DND-41 (cell line): Measurements from ENCODE around the gene PCSK2.

Experiments used
- ATAC-seq: fragments of 200-7000 bp; cut with Tn5 transposase; 3 replicates; pipeline ENCODE4 v1.9.1; 2021; ENCODE audit warnings: low read depth; ENCODE audit not compliant: insufficient read depth
- DNase-seq: peaks from one replicate; pipeline ENCODE4 v3.0.0-alpha.2; 2020
- H2AFZ ChIP-seq: 2 replicates; pipeline ENCODE4 v1.6.0; 2012; ENCODE audit warnings: low read depth, low read length
- H3K27ac ChIP-seq: 2 replicates; pipeline ENCODE4 v1.5.1; 2012; ENCODE audit warnings: low read length, inconsistent platforms
- H3K27me3 ChIP-seq: fragments of 200-600 bp; sonication (generic); 2 replicates; pipeline ENCODE4 v1.6.0; 2012; ENCODE audit warnings: low read length, mild to moderate bottlenecking, inconsistent platforms; ENCODE audit not compliant: insufficient read depth, poor library complexity
- H3K36me3 ChIP-seq: 2 replicates; pipeline ENCODE4 v1.5.1; 2012; ENCODE audit warnings: low read length, inconsistent platforms; ENCODE audit not compliant: insufficient read depth
- H3K4me1 ChIP-seq: 2 replicates; pipeline ENCODE4 v1.5.1; 2012; ENCODE audit warnings: mild to moderate bottlenecking, low read length; ENCODE audit not compliant: insufficient read depth
- H3K4me2 ChIP-seq: 2 replicates; pipeline ENCODE4 v1.6.0; 2012; ENCODE audit warnings: mild to moderate bottlenecking, moderate library complexity, low read length, inconsistent platforms; ENCODE audit not compliant: insufficient read depth
- H3K4me3 ChIP-seq, 2 experiments: fragments of 200-600 bp in 1 of 2; shearing (Covaris generic) in 1 of 2; 2 replicates each; pipeline ENCODE4 v1.5.1; 2012 to 2016; ENCODE audit warnings: inconsistent platforms in 2 of 2, low read length in 2 of 2, mild to moderate bottlenecking in 2 of 2, low read depth in 1 of 2, moderate library complexity in 1 of 2
- H3K79me2 ChIP-seq: 2 replicates; pipeline ENCODE4 v1.6.0; 2012; ENCODE audit warnings: low read length, inconsistent platforms; ENCODE audit not compliant: insufficient read depth
- H3K9ac ChIP-seq: 2 replicates; pipeline ENCODE4 v1.6.0; 2012; ENCODE audit warnings: low read depth, mild to moderate bottlenecking, inconsistent platforms, low read length, moderate library complexity
- H3K9me3 ChIP-seq: 2 replicates; pipeline ENCODE4 v1.5.1; 2012; ENCODE audit warnings: low read length, moderate library complexity, mild to moderate bottlenecking, inconsistent platforms; ENCODE audit not compliant: insufficient read depth, severe bottlenecking
- H4K20me1 ChIP-seq: 2 replicates; pipeline ENCODE4 v1.6.0; 2012; ENCODE audit warnings: low read length; ENCODE audit not compliant: insufficient read depth
- EZH2 ChIP-seq: IDR thresholded peaks from 3 replicates; pipeline ENCODE4 v1.6.1; 2012; ENCODE audit warnings: borderline replicate concordance, low read depth, mild to moderate bottlenecking, moderate library complexity, low read length, inconsistent platforms; ENCODE audit not compliant: severe bottlenecking
- TF ChIP-seq, protein P1 (sequence below): IDR thresholded peaks from 2 replicates; pipeline ENCODE4 v1.5.1; 2012; ENCODE audit warnings: borderline replicate concordance, low read length, moderate library complexity, mild to moderate bottlenecking; ENCODE audit not compliant: poor library complexity, severe bottlenecking; ENCODE audit errors: extremely low read depth

PCSK2 gene

DNA sequence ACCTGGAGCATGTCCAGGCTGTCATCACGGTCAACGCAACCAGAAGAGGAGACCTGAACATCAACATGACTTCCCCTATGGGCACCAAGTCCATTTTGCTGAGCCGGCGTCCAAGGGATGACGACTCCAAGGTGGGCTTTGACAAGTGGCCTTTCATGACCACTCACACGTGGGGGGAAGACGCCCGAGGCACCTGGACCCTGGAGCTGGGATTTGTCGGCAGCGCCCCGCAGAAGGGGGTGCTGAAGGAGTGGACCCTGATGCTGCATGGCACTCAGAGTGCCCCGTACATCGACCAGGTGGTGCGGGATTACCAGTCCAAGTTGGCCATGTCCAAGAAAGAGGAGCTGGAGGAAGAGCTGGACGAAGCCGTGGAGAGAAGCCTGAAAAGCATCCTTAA is 254.8 kb downstream of the PCSK2 start:
- no peaks in the 10 kb centered on the region for H3K79me2 ChIP-seq
- no peaks in the 10 kb centered on the region for H3K9me3 ChIP-seq
- no peak overlapping the region for H3K9ac ChIP-seq
- no peak overlapping the region for H3K4me2 ChIP-seq
- DNase-seq: no peak
- no peak overlapping the region for H3K4me3 ChIP-seq
- no peaks in the 10 kb centered on the region for H4K20me1 ChIP-seq
- no peak for TF ChIP-seq EZH2
- TF ChIP-seq, protein P1, sequence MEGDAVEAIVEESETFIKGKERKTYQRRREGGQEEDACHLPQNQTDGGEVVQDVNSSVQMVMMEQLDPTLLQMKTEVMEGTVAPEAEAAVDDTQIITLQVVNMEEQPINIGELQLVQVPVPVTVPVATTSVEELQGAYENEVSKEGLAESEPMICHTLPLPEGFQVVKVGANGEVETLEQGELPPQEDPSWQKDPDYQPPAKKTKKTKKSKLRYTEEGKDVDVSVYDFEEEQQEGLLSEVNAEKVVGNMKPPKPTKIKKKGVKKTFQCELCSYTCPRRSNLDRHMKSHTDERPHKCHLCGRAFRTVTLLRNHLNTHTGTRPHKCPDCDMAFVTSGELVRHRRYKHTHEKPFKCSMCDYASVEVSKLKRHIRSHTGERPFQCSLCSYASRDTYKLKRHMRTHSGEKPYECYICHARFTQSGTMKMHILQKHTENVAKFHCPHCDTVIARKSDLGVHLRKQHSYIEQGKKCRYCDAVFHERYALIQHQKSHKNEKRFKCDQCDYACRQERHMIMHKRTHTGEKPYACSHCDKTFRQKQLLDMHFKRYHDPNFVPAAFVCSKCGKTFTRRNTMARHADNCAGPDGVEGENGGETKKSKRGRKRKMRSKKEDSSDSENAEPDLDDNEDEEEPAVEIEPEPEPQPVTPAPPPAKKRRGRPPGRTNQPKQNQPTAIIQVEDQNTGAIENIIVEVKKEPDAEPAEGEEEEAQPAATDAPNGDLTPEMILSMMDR: no peak
- no peak overlapping the region for H2AFZ ChIP-seq
- H3K27ac ChIP-seq: no peak overlapping the region
- no peaks in the 10 kb centered on the region for H3K4me1 ChIP-seq
- ATAC-seq: no peak
- H3K27me3 ChIP-seq: peaks cover 3% of the 10 kb centered on the region
- no peaks in the 10 kb centered on the region for H3K36me3 ChIP-seq

DNA sequence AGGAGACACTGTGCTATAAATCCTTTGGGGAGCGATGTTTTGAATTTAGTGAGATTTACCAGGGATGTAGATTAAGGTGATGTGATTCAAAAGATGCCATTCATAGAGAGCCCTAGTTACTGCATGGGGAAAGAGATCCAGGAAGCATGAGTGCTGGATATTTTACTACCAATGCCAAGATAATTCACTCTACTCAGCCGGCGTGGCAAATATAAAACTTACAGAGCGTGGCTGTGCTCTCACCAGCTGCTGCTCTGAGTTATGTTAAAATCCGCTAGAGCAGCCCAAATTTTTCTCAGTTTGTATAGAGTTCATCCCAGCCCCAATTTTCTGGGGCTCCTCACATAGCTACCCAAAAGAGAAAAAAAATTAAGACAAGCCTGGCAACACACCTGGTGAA is 255.7 kb downstream of the PCSK2 start:
- Histone ChIP-seq H3K4me1 (no peaks in the 10 kb centered on the region), H3K4me2 (no peak overlapping the region), H3K9me3 (no peaks in the 10 kb centered on the region), H3K79me2 (no peaks in the 10 kb centered on the region), H2AFZ (no peak overlapping the region), H3K4me3 (no peak overlapping the region), H3K27me3 (peaks cover 3% of the 10 kb centered on the region), H3K9ac (no peak overlapping the region), H3K36me3 (no peaks in the 10 kb centered on the region), H4K20me1 (no peaks in the 10 kb centered on the region), H3K27ac (no peak overlapping the region)
- TF ChIP-seq, protein P1: no peak
- TF ChIP-seq EZH2: no peak
- ATAC-seq: no peak
- DNase-seq: no peak

DNA sequence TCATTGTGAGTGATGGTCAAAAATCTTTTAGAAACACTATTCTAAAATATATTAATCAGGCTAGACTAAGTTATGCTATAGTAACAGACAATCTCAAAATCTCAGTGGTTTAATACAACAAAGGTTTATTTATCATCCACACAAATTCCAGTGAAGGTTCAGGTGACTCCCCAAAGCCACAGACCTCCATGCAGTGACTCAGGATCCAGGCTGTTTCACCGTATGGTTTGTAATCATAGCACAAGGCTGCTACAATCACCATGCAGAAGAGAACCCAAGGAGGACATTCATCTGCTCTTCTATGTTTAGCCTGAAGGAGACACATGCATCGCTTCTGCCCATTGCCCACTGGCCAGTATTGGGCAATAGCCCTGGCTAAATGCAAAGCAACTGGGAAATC is 258.2 kb downstream of the PCSK2 start:
- DNase-seq: no peak
- no peak overlapping the region for H3K4me2 ChIP-seq
- H3K4me3 ChIP-seq: no peak overlapping the region
- no peak for ATAC-seq
- no peaks in the 10 kb centered on the region for H3K36me3 ChIP-seq
- H3K9me3 ChIP-seq: no peaks in the 10 kb centered on the region
- H4K20me1 ChIP-seq: no peaks in the 10 kb centered on the region
- H3K27me3 ChIP-seq: peaks cover 3% of the 10 kb centered on the region
- no peak overlapping the region for H3K27ac ChIP-seq
- no peaks in the 10 kb centered on the region for H3K4me1 ChIP-seq
- H3K9ac ChIP-seq: no peak overlapping the region
- H2AFZ ChIP-seq: no peak overlapping the region
- no peaks in the 10 kb centered on the region for H3K79me2 ChIP-seq
- TF ChIP-seq, protein P1: no peak
- TF ChIP-seq EZH2: no peak
